GM12891 (cell line): ENCODE data around the gene RAB5IF.

Experiments
- PAX5 ChIP-seq: IDR thresholded peaks from 2 replicates; pipeline ENCODE4 v1.6.1; 2011; ENCODE audit warnings: low read length, moderate library complexity, mild to moderate bottlenecking; ENCODE audit not compliant: insufficient read depth, severe bottlenecking
- POLR2A ChIP-seq: IDR thresholded peaks from 2 replicates; pipeline ENCODE4 v1.6.1; 2011; ENCODE audit warnings: low read depth, low read length, control low read depth
- POLR2AphosphoS5 ChIP-seq: IDR thresholded peaks from 2 replicates; pipeline ENCODE4 v1.6.1; 2011; ENCODE audit warnings: low read depth, low read length, control low read depth
- POU2F2 ChIP-seq: IDR thresholded peaks from 2 replicates; pipeline ENCODE4 v1.6.1; 2011; ENCODE audit warnings: low read depth, mild to moderate bottlenecking, control low read depth, low read length, moderate library complexity
- SPI1 ChIP-seq: IDR thresholded peaks from 2 replicates; pipeline ENCODE4 v1.6.1; 2011; ENCODE audit warnings: low read depth, low read length, control low read depth
- TAF1 ChIP-seq: IDR thresholded peaks from 2 replicates; pipeline ENCODE4 v1.6.1; 2011; ENCODE audit warnings: low read depth, low read length, control low read depth

GRCh38 chr20:36591281-36591680 lies 14.3 kb upstream of the RAB5IF start:
- TF ChIP-seq POLR2A (no peak), POU2F2 (no peak), POLR2AphosphoS5 (no peak), PAX5 (no peak), TAF1 (no peak), SPI1 (no peak)
